Measurements from ENCODE around the gene MRPL21.

MRPL21 gene

DNA sequence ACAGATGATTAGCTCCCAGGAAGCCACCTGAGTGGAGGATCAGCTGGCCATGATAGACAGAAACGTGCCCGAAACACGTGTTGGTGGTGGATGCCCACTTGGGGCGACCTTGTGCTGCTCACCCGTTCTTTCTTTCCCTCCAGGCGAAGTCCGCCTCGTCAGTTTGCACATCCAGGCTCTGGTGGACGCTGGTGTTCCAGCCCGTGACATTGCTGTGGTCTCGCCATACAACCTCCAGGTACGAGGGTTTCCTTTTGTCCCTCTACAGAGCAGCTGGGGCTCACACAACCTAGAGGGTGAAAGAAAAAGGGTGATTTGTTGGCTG is 30.7 kb upstream of the MRPL21 start:
- H3K9me2 ChIP-seq (replicated peaks; ENCODE audit: insufficient read depth, low read length) = no peaks in the 10 kb centered on the region
- no peak overlapping the region for H3K27ac ChIP-seq (ENCODE audit: low read length)
- no peaks in the 10 kb centered on the region for H3K79me2 ChIP-seq (ENCODE audit: low read length)
- no peaks in the 10 kb centered on the region for H4K20me1 ChIP-seq (ENCODE audit: insufficient read depth, low read length)
- no peaks in the 10 kb centered on the region for H3K9me3 ChIP-seq (replicated peaks; ENCODE audit: insufficient read depth, low read length)
- H3K4me1 ChIP-seq (ENCODE audit: low read length) = no peaks in the 10 kb centered on the region
- 0 out of 2 replicates have a peak, but pooled peaks cover 4% of the 10 kb centered on the region for H3K36me3 ChIP-seq (replicated peaks; ENCODE audit: insufficient read depth, low read length)
- H3K27me3 ChIP-seq (replicated peaks; ENCODE audit: insufficient read depth, low read length) = no peaks in the 10 kb centered on the region
- no peak for DNase-seq
- no peak for TF ChIP-seq EZH2phosphoT487 (IDR thresholded peaks at IDR 0.05; ENCODE audit: low read length)
- TF ChIP-seq EZH2 (optimal IDR thresholded peaks at IDR 0.05; ENCODE audit: low read depth, low read length) = no peak
- TF ChIP-seq, protein P1, sequence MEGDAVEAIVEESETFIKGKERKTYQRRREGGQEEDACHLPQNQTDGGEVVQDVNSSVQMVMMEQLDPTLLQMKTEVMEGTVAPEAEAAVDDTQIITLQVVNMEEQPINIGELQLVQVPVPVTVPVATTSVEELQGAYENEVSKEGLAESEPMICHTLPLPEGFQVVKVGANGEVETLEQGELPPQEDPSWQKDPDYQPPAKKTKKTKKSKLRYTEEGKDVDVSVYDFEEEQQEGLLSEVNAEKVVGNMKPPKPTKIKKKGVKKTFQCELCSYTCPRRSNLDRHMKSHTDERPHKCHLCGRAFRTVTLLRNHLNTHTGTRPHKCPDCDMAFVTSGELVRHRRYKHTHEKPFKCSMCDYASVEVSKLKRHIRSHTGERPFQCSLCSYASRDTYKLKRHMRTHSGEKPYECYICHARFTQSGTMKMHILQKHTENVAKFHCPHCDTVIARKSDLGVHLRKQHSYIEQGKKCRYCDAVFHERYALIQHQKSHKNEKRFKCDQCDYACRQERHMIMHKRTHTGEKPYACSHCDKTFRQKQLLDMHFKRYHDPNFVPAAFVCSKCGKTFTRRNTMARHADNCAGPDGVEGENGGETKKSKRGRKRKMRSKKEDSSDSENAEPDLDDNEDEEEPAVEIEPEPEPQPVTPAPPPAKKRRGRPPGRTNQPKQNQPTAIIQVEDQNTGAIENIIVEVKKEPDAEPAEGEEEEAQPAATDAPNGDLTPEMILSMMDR (IDR thresholded peaks at IDR 0.05; ENCODE audit: low read length) = no peak
- no peaks in the 10 kb centered on the region for H3F3A ChIP-seq (ENCODE audit: insufficient read depth, low read length)
- no peak overlapping the region for H3K4me3 ChIP-seq (ENCODE audit: low read length)
- no peak overlapping the region for H3K9ac ChIP-seq (ENCODE audit: low read length)
- no peak overlapping the region for H2AFZ ChIP-seq (ENCODE audit: low read length)
- H3K4me2 ChIP-seq (ENCODE audit: low read depth, low read length) = no peak overlapping the region

DNA sequence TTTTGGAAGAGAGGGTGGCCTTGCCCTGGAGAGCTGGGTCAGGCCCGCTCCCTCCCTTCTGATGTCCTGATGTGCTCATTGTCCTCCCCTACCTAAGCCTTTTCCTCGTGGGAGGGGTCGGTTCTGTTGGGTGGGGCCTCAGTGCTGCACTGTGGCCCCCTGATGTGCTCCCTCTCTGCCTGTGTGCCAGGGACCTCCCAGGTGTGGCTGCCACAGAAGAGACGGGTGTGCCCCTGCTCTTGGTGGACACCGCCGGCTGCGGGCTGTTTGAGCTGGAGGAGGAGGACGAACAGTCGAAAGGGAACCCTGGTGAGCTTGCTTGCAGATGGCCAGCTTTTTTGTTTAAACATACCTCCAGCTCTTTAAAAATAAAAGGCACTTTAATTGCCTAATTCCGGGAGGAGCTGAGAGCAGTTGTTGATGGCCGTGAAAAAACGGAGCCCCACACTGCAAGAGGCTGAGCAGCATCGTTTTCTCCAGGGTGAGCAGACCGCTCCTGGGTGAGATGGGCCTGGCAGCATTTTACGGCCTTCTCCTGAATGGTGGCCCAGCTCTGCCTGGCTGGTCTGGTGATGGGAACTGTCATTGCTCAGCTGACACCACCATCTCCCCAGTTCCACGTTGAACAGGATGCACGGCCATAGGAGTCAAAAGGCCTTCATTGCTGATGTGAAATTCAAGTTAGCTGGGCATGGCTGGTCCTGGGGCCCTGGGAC is 30.1 kb upstream of the MRPL21 start:
- Histone ChIP-seq H3K4me3 (ENCODE audit: low read length) (no peak overlapping the region), H3K27me3 (replicated peaks; ENCODE audit: insufficient read depth, low read length) (no peaks in the 10 kb centered on the region), H4K20me1 (ENCODE audit: insufficient read depth, low read length) (no peaks in the 10 kb centered on the region), H3K9me3 (replicated peaks; ENCODE audit: insufficient read depth, low read length) (no peaks in the 10 kb centered on the region), H3F3A (ENCODE audit: insufficient read depth, low read length) (no peaks in the 10 kb centered on the region), H3K9ac (ENCODE audit: low read length) (no peak overlapping the region), H2AFZ (ENCODE audit: low read length) (no peak overlapping the region), H3K4me1 (ENCODE audit: low read length) (no peaks in the 10 kb centered on the region), H3K27ac (ENCODE audit: low read length) (no peak overlapping the region), H3K79me2 (ENCODE audit: low read length) (no peaks in the 10 kb centered on the region), H3K4me2 (ENCODE audit: low read depth, low read length) (no peak overlapping the region), H3K36me3 (replicated peaks; ENCODE audit: insufficient read depth, low read length) (0 out of 2 replicates have a peak, but pooled peaks cover 4% of the 10 kb centered on the region), H3K9me2 (replicated peaks; ENCODE audit: insufficient read depth, low read length) (no peaks in the 10 kb centered on the region)
- TF ChIP-seq EZH2phosphoT487 (IDR thresholded peaks at IDR 0.05; ENCODE audit: low read length) (no peak), EZH2 (optimal IDR thresholded peaks at IDR 0.05; ENCODE audit: low read depth, low read length) (no peak)
- TF ChIP-seq, protein P1 (IDR thresholded peaks at IDR 0.05; ENCODE audit: low read length) = no peak
- DNase-seq = no peak

DNA sequence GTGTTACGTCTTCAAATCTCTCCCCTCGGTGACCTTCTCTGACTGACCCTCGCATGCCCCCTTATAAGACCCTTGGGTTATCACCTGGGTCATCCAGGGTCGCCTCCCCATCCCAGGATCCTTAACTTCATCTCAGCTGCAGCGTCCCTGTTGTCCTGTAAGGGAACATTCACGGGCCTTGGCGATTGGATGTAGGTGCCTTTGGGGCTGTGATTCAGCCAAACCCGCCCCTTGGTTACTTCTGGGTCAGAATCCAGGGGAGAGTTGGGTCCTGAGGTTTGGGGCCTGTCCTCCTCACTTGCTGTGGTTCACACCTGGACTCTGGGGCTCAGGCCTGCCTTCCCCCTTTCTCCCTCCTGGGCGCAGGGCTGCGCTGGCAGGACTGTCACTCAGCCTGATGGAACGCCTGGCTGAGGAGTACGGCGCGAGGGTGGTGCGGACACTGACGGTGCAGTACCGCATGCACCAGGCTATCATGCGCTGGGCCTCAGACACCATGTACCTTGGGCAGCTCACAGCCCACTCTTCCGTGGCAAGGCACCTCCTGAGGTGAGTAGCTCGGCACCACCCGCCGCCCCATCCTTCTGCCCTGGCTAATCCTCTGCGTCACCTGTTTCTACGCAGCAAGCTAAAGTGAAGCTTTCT is 29.4 kb upstream of the MRPL21 start:
- Histone ChIP-seq H3K4me2 (ENCODE audit: low read depth, low read length) (no peak overlapping the region), H3K4me1 (ENCODE audit: low read length) (no peaks in the 10 kb centered on the region), H4K20me1 (ENCODE audit: insufficient read depth, low read length) (no peaks in the 10 kb centered on the region), H3F3A (ENCODE audit: insufficient read depth, low read length) (no peaks in the 10 kb centered on the region), H3K27me3 (replicated peaks; ENCODE audit: insufficient read depth, low read length) (no peaks in the 10 kb centered on the region), H3K9me2 (replicated peaks; ENCODE audit: insufficient read depth, low read length) (no peaks in the 10 kb centered on the region), H3K4me3 (ENCODE audit: low read length) (no peak overlapping the region), H3K27ac (ENCODE audit: low read length) (no peak overlapping the region), H3K9ac (ENCODE audit: low read length) (no peak overlapping the region), H3K79me2 (ENCODE audit: low read length) (no peaks in the 10 kb centered on the region), H3K36me3 (replicated peaks; ENCODE audit: insufficient read depth, low read length) (0 out of 2 replicates have a peak, but pooled peaks cover 4% of the 10 kb centered on the region), H3K9me3 (replicated peaks; ENCODE audit: insufficient read depth, low read length) (no peaks in the 10 kb centered on the region), H2AFZ (ENCODE audit: low read length) (no peak overlapping the region)
- no peak for TF ChIP-seq EZH2 (optimal IDR thresholded peaks at IDR 0.05; ENCODE audit: low read depth, low read length)
- no peak for TF ChIP-seq EZH2phosphoT487 (IDR thresholded peaks at IDR 0.05; ENCODE audit: low read length)
- TF ChIP-seq, protein P1 (IDR thresholded peaks at IDR 0.05; ENCODE audit: low read length) = no peak
- DNase-seq = no peak

All from MM.1S (cell line).